Measurements from ENCODE around the gene DOK6. TPM values are rescaled to one million over a fixed set of nuclear protein-coding genes. Genes with fewer than 3 reads are reported as not detected.

Gene DOK6
- total and polyA plus RNA-seq, 2 of the 13 experiments (the other 11 are each of a cell fraction or from before 2014, with no cell fraction given) = 17.0 to 17.2 TPM

DNA sequence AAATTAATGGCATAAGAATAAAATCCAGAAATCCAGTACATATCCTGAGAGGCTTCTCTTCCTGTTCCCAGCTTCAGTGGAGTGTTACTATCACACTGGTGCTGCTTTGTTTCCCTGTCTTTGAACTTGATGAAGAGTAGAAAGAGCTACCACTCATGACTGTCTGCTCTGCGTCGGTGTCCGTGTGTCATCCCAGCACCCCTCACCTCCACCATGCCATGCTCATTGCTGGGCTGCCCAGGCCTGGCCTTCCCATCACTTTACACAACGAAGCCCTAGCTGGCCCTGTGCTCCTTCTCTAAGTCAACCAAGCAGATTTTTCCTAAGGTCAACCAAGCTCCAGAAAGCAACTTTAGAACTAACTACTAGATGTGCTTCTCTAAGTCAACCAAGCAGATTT, 215.4 kb downstream of the DOK6 start (continued):
- TF ChIP-seq ONECUT2 (CRISPR knock-in tag; IDR thresholded peaks at IDR 0.05) (no peak), HDAC2 (CRISPR knock-in tag; IDR thresholded peaks at IDR 0.05) (no peak), HNF4A (CRISPR knock-in tag; IDR thresholded peaks at IDR 0.05) (no peak), SP140L (CRISPR knock-in tag; IDR thresholded peaks at IDR 0.05; ENCODE audit: borderline replicate concordance) (no peak), MBD4 (IDR thresholded peaks at IDR 0.05; ENCODE audit: borderline replicate concordance, low read length) (no peak), RARA (CRISPR knock-in tag; IDR thresholded peaks at IDR 0.05) (no peak), ZNF317 (CRISPR knock-in tag; IDR thresholded peaks at IDR 0.05) (no peak), ZNF605 (CRISPR knock-in tag; IDR thresholded peaks at IDR 0.05) (no peak)
- TF ChIP-seq, protein P1, sequence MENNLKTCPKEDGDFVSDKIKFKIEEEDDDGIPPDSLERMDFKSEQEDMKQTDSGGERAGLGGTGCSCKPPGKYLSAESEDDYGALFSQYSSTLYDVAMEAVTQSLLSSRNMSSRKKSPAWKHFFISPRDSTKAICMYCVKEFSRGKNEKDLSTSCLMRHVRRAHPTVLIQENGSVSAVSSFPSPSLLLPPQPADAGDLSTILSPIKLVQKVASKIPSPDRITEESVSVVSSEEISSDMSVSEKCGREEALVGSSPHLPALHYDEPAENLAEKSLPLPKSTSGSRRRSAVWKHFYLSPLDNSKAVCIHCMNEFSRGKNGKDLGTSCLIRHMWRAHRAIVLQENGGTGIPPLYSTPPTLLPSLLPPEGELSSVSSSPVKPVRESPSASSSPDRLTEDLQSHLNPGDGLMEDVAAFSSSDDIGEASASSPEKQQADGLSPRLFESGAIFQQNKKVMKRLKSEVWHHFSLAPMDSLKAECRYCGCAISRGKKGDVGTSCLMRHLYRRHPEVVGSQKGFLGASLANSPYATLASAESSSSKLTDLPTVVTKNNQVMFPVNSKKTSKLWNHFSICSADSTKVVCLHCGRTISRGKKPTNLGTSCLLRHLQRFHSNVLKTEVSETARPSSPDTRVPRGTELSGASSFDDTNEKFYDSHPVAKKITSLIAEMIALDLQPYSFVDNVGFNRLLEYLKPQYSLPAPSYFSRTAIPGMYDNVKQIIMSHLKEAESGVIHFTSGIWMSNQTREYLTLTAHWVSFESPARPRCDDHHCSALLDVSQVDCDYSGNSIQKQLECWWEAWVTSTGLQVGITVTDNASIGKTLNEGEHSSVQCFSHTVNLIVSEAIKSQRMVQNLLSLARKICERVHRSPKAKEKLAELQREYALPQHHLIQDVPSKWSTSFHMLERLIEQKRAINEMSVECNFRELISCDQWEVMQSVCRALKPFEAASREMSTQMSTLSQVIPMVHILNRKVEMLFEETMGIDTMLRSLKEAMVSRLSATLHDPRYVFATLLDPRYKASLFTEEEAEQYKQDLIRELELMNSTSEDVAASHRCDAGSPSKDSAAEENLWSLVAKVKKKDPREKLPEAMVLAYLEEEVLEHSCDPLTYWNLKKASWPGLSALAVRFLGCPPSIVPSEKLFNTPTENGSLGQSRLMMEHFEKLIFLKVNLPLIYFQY (CRISPR knock-in tag; IDR thresholded peaks at IDR 0.05; ENCODE audit: borderline replicate concordance) = no peak

DNA sequence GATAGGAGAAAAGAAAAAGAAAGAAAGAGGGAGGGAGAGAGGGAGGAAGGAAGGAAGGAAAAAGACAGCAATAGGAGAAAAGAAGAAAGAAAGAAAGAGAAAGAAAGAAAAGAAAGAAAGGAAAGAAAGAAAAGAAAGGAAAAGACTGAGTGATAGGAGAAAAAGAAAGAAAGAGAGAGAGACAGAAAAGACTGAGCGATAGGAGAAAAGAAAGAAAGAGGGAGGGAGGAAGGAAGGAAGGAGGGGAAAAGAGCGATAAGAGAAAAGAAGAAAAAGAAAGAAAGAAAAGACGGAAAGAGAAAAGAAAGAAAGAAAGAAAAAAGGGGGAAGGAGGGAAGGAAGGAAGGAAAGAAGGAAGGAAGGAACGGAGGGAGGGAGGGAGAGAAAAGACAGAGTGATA, 216.7 kb downstream of the DOK6 start:
- TF ChIP-seq, protein P2, sequence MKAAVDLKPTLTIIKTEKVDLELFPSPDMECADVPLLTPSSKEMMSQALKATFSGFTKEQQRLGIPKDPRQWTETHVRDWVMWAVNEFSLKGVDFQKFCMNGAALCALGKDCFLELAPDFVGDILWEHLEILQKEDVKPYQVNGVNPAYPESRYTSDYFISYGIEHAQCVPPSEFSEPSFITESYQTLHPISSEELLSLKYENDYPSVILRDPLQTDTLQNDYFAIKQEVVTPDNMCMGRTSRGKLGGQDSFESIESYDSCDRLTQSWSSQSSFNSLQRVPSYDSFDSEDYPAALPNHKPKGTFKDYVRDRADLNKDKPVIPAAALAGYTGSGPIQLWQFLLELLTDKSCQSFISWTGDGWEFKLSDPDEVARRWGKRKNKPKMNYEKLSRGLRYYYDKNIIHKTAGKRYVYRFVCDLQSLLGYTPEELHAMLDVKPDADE (CRISPR knock-in tag; IDR thresholded peaks at IDR 0.05) = no peak
- TF ChIP-seq, protein P3, sequence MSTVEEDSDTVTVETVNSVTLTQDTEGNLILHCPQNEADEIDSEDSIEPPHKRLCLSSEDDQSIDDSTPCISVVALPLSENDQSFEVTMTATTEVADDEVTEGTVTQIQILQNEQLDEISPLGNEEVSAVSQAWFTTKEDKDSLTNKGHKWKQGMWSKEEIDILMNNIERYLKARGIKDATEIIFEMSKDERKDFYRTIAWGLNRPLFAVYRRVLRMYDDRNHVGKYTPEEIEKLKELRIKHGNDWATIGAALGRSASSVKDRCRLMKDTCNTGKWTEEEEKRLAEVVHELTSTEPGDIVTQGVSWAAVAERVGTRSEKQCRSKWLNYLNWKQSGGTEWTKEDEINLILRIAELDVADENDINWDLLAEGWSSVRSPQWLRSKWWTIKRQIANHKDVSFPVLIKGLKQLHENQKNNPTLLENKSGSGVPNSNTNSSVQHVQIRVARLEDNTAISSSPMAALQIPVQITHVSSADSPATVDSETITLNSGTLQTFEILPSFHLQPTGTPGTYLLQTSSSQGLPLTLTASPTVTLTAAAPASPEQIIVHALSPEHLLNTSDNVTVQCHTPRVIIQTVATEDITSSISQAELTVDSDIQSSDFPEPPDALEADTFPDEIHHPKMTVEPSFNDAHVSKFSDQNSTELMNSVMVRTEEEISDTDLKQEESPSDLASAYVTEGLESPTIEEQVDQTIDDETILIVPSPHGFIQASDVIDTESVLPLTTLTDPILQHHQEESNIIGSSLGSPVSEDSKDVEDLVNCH (CRISPR knock-in tag; IDR thresholded peaks at IDR 0.05) = no peak
- TF ChIP-seq TCF7L2 (IDR thresholded peaks at IDR 0.05; ENCODE audit: low read depth, low read length) = no peak
- no peak for TF ChIP-seq SRF (IDR thresholded peaks at IDR 0.05; ENCODE audit: low read depth, low read length)
- no peak for TF ChIP-seq ZNF451 (CRISPR knock-in tag; IDR thresholded peaks at IDR 0.05)
- TF ChIP-seq RAD21 (CRISPR knock-in tag; IDR thresholded peaks at IDR 0.05) = no peak
- H3K27me3 ChIP-seq (ENCODE audit: control insufficient read depth in 1 of 2, insufficient read depth in 2 of 2, low read length in 2 of 2) = no peaks in the 10 kb centered on the region
- H2AFZ ChIP-seq (ENCODE audit: low read length) = no peak overlapping the region
- no TSS peak for BruUV-seq (replicated peaks)
- no peaks in the 10 kb centered on the region for H3K36me3 ChIP-seq (replicated peaks in 1 of 2; ENCODE audit: control insufficient read depth in 1 of 2, insufficient read depth in 2 of 2, low read length in 2 of 2)
- no peaks in the 10 kb centered on the region for H3K79me2 ChIP-seq (ENCODE audit: insufficient read depth, low read length)
- no peak for ATAC-seq
- WGBS (ENCODE audit: low lambda C conversion rate) = 87% methylated on average over 4 of the region's 4 CpGs
- H3K9ac ChIP-seq (ENCODE audit: insufficient read depth, low read depth, low read length) = no peak overlapping the region
- intact Hi-C loops (cut with micrococcal nuclease; ENCODE audit: unreplicated experiment) = no loop called here
- no peak overlapping the region for H3K27ac ChIP-seq (ENCODE audit: extremely low read length, insufficient read depth, low read length)
- ChIA-PET POLR2A (no interaction called here), CTCF (ENCODE audit: low intra/inter-chr PET ratio, low total read pairs) (no interaction called here)
- no peak for FAIRE-seq
- no peak overlapping the region for H3K4me3 ChIP-seq (replicated peaks in 1 of 3; ENCODE audit: insufficient read depth in 1 of 3, low read depth in 2 of 3, low read length in 3 of 3)
- no peaks in the 10 kb centered on the region for H3K4me1 ChIP-seq (ENCODE audit: insufficient read depth, low read length)
- no peak for DNase-seq (ENCODE audit: low spot score)
- no peaks in the 10 kb centered on the region for H4K20me1 ChIP-seq (ENCODE audit: insufficient read depth, low read length)
- no peaks in the 10 kb centered on the region for H3K9me3 ChIP-seq (ENCODE audit: low read length)
- H3K4me2 ChIP-seq (ENCODE audit: low read depth, low read length) = no peak overlapping the region
- in situ Hi-C loops (cut with HindIII; ENCODE audit: extremely low pct_ligation_motif_present, low pct_unique_long_range_greater_than_20kb) = no loop called here
